NCI-H345 treated with DMSO at 0.1 percent for 48 hours (cell line): ENCODE data around the gene HIGD1A.

Source experiments
- DNase-seq: peaks from one replicate; lab custom pipeline; 2025; ENCODE audit not compliant: unreplicated experiment; lab: John Stamatoyannopoulos, UW

The HIGD1A gene

DNA sequence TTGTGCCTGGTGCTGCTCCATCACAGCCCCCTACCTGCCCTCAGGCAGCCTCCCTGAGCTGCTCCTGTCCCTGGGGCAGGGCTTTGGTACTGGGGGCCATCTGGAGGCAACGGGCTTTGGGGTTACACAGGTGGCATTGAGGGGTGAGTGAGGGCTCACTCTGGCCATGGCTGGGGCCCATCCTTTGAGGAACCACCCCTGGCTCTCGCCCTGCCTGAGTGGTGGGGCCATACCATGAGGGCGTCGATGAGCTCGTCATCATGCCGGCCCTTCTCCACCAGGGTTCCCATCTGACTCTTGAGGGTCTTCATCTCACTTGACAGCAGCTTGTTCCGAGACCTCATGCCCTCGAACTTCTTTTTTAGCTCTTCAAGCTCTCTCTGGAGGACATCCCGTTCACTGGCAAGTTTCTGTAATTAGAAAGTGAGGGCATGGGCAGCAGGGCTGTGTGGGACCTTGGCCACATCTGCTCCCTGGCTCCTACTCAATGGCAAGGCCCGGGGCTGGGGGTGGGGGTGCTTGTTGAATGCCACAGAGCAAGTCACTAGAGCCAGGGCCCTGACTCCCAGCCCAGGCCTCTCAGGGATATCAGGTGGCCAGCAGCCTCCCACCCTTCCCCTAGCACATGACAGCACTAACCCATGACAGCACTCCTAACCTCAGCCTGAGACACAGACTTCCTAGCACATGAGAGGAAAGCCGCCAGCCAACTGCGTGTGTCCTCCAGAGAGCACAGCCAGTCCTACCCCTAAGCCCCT lies 64.7 kb downstream of the HIGD1A start:
- no peak for DNase-seq

DNA sequence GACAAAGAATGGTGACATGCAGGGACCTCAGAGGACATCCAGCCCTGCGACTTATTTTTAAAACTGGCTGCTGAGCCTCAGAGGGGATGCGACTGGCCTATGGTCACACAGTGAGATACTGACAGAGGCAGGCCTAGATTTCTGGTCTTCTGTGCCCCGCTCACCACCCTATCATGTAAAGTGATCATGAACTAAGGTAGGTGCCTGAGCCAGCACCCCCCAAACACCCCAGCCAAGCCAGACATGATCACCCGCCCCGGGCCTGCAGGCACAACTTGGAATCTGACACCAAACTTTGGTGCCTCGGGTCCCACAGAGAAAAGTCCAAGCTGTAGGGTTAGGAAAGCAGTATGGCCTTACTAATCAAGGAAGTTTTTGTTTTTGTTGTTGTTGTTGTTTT lies 67.8 kb downstream of the HIGD1A start:
- no peak for DNase-seq

DNA sequence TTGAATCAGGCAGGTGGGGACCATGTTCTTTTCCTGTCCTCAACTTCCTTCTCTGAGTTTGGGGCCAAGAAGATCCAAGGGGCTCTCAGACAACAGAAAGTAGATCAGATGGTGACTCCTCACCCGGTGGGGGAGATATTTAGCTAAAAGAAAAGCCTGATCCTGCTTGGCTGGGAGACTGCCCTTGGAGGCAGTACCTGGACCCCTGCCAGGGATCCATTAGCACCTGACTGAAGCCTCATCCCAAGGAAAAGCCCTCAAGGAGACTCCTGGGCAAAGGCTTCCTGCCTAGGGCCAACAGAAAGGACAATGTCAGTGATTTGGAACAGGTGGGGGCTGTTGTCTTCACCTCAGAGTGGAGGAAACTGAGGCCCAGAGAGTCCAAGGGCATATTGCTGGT lies 68.2 kb downstream of the HIGD1A start:
- DNase-seq = no peak

- DNase-seq = no peak
Measured at GRCh38 chr3:42735615-42736014, 68.7 kb downstream of the HIGD1A start.

DNA sequence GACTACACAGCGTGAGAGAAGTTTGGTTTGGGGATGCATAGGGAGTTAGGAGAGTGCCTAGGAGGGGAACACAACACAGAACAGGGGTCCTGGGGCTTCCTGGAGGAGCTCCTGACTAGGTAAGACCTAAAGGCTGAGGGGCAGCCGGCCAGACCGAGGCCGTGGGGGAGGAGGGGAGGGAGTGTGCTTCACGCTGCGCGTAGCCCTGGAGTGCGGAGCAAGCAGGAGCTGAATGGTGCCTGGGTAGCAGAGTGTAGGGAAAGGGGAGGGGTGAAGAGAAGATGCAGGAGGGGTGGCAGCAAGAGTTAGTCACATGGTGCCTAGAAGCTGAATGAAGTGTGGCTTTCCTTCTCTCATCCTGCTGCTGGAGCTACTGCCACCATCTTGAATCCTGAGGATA lies 69.3 kb downstream of the HIGD1A start:
- DNase-seq = no peak

DNA sequence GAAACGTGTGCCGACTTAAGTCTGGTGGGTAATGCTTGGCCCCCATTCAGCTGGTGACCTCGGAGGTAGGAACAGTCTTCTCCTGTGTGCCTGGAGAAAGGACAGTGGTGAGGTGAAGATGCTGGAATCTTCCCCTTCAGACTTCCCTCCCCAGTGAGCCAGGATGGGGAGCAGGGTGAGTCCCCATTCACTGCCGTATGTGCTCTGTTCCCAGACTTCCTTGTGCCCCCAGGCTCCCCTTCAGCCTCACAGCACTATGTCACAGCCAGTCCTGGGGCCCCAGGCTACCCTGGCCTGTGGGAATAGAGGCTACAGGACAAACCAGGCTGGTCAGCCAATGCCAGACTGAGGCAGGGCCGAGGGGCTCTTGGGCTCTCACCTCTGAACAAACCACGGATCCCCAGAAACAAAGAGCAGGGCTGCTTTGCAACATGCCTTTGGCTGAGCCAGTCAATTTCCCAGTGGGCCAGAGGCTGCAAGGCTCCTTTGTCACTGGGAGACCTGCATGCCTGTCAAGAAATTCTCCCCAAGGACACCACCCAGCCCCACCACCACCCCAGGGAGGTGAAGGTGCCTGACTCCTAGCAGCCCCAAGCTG lies 69.9 kb downstream of the HIGD1A start:
- DNase-seq = no peak

DNA sequence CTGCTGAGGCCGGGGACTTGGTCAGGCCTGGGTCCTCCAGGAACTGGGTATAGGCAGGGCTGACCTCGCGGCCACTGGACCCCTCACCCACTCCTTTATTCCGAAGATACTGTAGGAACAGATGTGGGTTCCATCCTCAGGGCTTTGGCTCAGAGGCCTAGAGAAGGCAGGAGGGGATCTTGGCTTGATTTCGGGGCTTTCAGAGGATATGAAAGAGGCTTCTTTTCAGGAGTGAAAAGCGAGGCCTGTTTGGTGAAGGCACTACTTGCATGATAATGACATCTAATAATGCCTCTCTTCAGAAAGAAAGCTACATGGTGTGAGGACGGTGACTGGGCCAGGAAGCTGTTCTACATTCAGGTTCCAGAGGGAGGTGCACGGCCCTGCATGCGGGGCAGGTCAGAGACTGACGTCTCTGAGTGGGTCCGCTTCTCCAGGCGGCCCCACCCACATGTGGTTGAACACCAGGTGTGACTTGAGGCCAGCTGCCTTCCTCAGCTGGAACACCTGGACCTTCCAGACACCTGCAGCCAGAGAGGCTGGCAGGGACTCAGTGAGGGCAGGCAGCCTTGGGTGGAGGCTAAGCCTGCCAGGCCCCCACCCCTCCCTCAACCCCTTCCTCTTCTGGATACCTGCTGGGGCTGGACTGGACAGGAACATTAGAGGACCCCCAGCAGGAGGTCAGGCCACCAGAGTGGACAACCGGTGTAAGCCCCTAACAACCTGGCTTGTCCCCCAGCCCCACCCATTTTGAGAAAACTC lies 70.6 kb downstream of the HIGD1A start:
- no peak for DNase-seq
